Measurements from ENCODE around the gene COPRS. TPM values are rescaled to one million over a fixed set of nuclear protein-coding genes. Genes with fewer than 3 reads are reported as not detected.
"Not testable (repeated sequence)": the region's sequence is repeated elsewhere in the genome, so short reads cannot be mapped to it uniquely, and the experiment has no call there.

The COPRS gene
- total RNA-seq, 1 experiment from 2014 or later = 57.3 TPM

GRCh38 chr17:31809876-31810275, 49.2 kb downstream of the COPRS start:
- not testable (repeated sequence) for H3K36me3 ChIP-seq (ENCODE audit: insufficient read depth, low read length); H3K9me2 ChIP-seq (replicated peaks; ENCODE audit: insufficient read depth, low read length); H3K4me1 ChIP-seq (ENCODE audit: low read length); H3K27me3 ChIP-seq (ENCODE audit: low read length); H3K79me2 ChIP-seq (ENCODE audit: low read length); H2AFZ ChIP-seq (ENCODE audit: low read length); H3K9ac ChIP-seq (ENCODE audit: low read length); H3K27ac ChIP-seq (ENCODE audit: low read length); H3K4me3 ChIP-seq (ENCODE audit: low read length); H3K9me3 ChIP-seq (ENCODE audit: low read length); DNase-seq; H4K20me1 ChIP-seq (ENCODE audit: insufficient read depth, low read depth, low read length); H3K4me2 ChIP-seq (ENCODE audit: low read depth, low read length, poor library complexity, severe bottlenecking)

- H3K9me3 ChIP-seq (ENCODE audit: low read length) = no peaks in the 10 kb centered on the region
- no peak overlapping the region for H3K4me2 ChIP-seq (ENCODE audit: low read depth, low read length, poor library complexity, severe bottlenecking)
Measured at GRCh38 chr17:31808521-31809050, 50.5 kb downstream of the COPRS start.

GRCh38 chr17:31807846-31808245, 51.2 kb downstream of the COPRS start:
- no peak for DNase-seq
- H3K9me2 ChIP-seq (replicated peaks; ENCODE audit: insufficient read depth, low read length) = no peaks in the 10 kb centered on the region
- H4K20me1 ChIP-seq (ENCODE audit: insufficient read depth, low read depth, low read length) = no peaks in the 10 kb centered on the region
- no peak overlapping the region for H3K4me2 ChIP-seq (ENCODE audit: low read depth, low read length, poor library complexity, severe bottlenecking)
- no peaks in the 10 kb centered on the region for H3K9me3 ChIP-seq (ENCODE audit: low read length)
- no peak overlapping the region for H3K4me3 ChIP-seq (ENCODE audit: low read length)
- H3K27ac ChIP-seq (ENCODE audit: low read length) = no peak overlapping the region
- H3K9ac ChIP-seq (ENCODE audit: low read length) = no peak overlapping the region
- no peaks in the 10 kb centered on the region for H3K27me3 ChIP-seq (ENCODE audit: low read length)
- no peak overlapping the region for H2AFZ ChIP-seq (ENCODE audit: low read length)
- no peaks in the 10 kb centered on the region for H3K79me2 ChIP-seq (ENCODE audit: low read length)
- no peaks in the 10 kb centered on the region for H3K4me1 ChIP-seq (ENCODE audit: low read length)
- H3K36me3 ChIP-seq (ENCODE audit: insufficient read depth, low read length) = no peaks in the 10 kb centered on the region

More at GRCh38 chr17:31808521-31809050, 50.5 kb downstream of the COPRS start:
- no peaks in the 10 kb centered on the region for H3K27me3 ChIP-seq (ENCODE audit: low read length)
- H3K79me2 ChIP-seq (ENCODE audit: low read length) = no peaks in the 10 kb centered on the region
- no peaks in the 10 kb centered on the region for H4K20me1 ChIP-seq (ENCODE audit: insufficient read depth, low read depth, low read length)
- no peaks in the 10 kb centered on the region for H3K9me2 ChIP-seq (replicated peaks; ENCODE audit: insufficient read depth, low read length)
- H3K4me1 ChIP-seq (ENCODE audit: low read length) = no peaks in the 10 kb centered on the region
- H3K4me3 ChIP-seq (ENCODE audit: low read length) = no peak overlapping the region
- no peak for DNase-seq
- H3K9ac ChIP-seq (ENCODE audit: low read length) = no peak overlapping the region
- no peak overlapping the region for H3K27ac ChIP-seq (ENCODE audit: low read length)
- H2AFZ ChIP-seq (ENCODE audit: low read length) = no peak overlapping the region
- H3K36me3 ChIP-seq (ENCODE audit: insufficient read depth, low read length) = no peaks in the 10 kb centered on the region

GRCh38 chr17:31806921-31807320, 52.1 kb downstream of the COPRS start:
- DNase-seq = no peak
- no peaks in the 10 kb centered on the region for H3K9me3 ChIP-seq (ENCODE audit: low read length)
- no peaks in the 10 kb centered on the region for H3K79me2 ChIP-seq (ENCODE audit: low read length)
- no peak overlapping the region for H3K9ac ChIP-seq (ENCODE audit: low read length)
- no peaks in the 10 kb centered on the region for H4K20me1 ChIP-seq (ENCODE audit: insufficient read depth, low read depth, low read length)
- H3K4me2 ChIP-seq (ENCODE audit: low read depth, low read length, poor library complexity, severe bottlenecking) = no peak overlapping the region
- no peaks in the 10 kb centered on the region for H3K9me2 ChIP-seq (replicated peaks; ENCODE audit: insufficient read depth, low read length)
- H3K27ac ChIP-seq (ENCODE audit: low read length) = no peak overlapping the region
- H3K4me3 ChIP-seq (ENCODE audit: low read length) = no peak overlapping the region
- H3K4me1 ChIP-seq (ENCODE audit: low read length) = no peaks in the 10 kb centered on the region
- no peaks in the 10 kb centered on the region for H3K36me3 ChIP-seq (ENCODE audit: insufficient read depth, low read length)
- no peaks in the 10 kb centered on the region for H3K27me3 ChIP-seq (ENCODE audit: low read length)
- H2AFZ ChIP-seq (ENCODE audit: low read length) = no peak overlapping the region

GRCh38 chr17:31803494-31804213, 55.4 kb downstream of the COPRS start:
- no peaks in the 10 kb centered on the region for H4K20me1 ChIP-seq (ENCODE audit: insufficient read depth, low read depth, low read length)
- no peaks in the 10 kb centered on the region for H3K79me2 ChIP-seq (ENCODE audit: low read length)
- no peak overlapping the region for H3K9ac ChIP-seq (ENCODE audit: low read length)
- no peak overlapping the region for H2AFZ ChIP-seq (ENCODE audit: low read length)
- H3K27ac ChIP-seq (ENCODE audit: low read length) = no peak overlapping the region
- no peaks in the 10 kb centered on the region for H3K27me3 ChIP-seq (ENCODE audit: low read length)
- no peak overlapping the region for H3K4me3 ChIP-seq (ENCODE audit: low read length)
- no peaks in the 10 kb centered on the region for H3K9me2 ChIP-seq (replicated peaks; ENCODE audit: insufficient read depth, low read length)
- H3K4me1 ChIP-seq (ENCODE audit: low read length) = no peaks in the 10 kb centered on the region
- H3K9me3 ChIP-seq (ENCODE audit: low read length) = no peaks in the 10 kb centered on the region
- DNase-seq = no peak
- H3K4me2 ChIP-seq (ENCODE audit: low read depth, low read length, poor library complexity, severe bottlenecking) = no peak overlapping the region
- H3K36me3 ChIP-seq (ENCODE audit: insufficient read depth, low read length) = no peaks in the 10 kb centered on the region

GRCh38 chr17:31802502-31802901, 56.5 kb downstream of the COPRS start:
- Histone ChIP-seq H3K27me3 (ENCODE audit: low read length) (no peaks in the 10 kb centered on the region), H3K36me3 (ENCODE audit: insufficient read depth, low read length) (no peaks in the 10 kb centered on the region), H3K79me2 (ENCODE audit: low read length) (no peaks in the 10 kb centered on the region), H2AFZ (ENCODE audit: low read length) (peak overlapping the region; percentile 41; the same call in 1 of the 2 replicates), H3K9ac (ENCODE audit: low read length) (no peak overlapping the region), H3K9me2 (replicated peaks; ENCODE audit: insufficient read depth, low read length) (no peaks in the 10 kb centered on the region), H3K4me1 (ENCODE audit: low read length) (no peaks in the 10 kb centered on the region), H3K4me3 (ENCODE audit: low read length) (no peak overlapping the region), H4K20me1 (ENCODE audit: insufficient read depth, low read depth, low read length) (no peaks in the 10 kb centered on the region), H3K27ac (ENCODE audit: low read length) (no peak overlapping the region), H3K9me3 (ENCODE audit: low read length) (no peaks in the 10 kb centered on the region), H3K4me2 (ENCODE audit: low read depth, low read length, poor library complexity, severe bottlenecking) (no peak overlapping the region)
- DNase-seq = peak; percentile 52

Other genes with a start within 250 kb of the COPRS start
- 43.5 and 51.3 TPM in 2 replicates for gene UTP6, start 42.5 kb upstream of the COPRS start, total RNA-seq (2014; rRNA removed; shearing (Covaris generic); ENCODE audit: low replicate concordance)
- 39.1 and 71.0 TPM in 2 replicates for gene SUZ12, start 77.8 kb upstream of the COPRS start, total RNA-seq (2014; rRNA removed; shearing (Covaris generic); ENCODE audit: low replicate concordance)
- gene LRRC37B, start 148.1 kb upstream of the COPRS start, total RNA-seq (2014; rRNA removed; shearing (Covaris generic); ENCODE audit: low replicate concordance) = 12.5 and 21.2 TPM in 2 replicates

Measured in Karpas-422 (cell line).